Stimulated activated CD8-positive, alpha-beta memory T cell treated with anti-CD3 and anti-CD28 coated beads, Interleukin-4, amount 100 ng/mL, for 24 hours (primary cell): ENCODE results near the gene DENND4A.
"Not testable (repeated sequence)": the region's sequence is repeated elsewhere in the genome, so short reads cannot be mapped to it uniquely, and the experiment has no call there.

Source experiments
- DNase-seq: peaks from one replicate; pipeline ENCODE4 v3.0.0-alpha.2; 2020; ENCODE audit warnings: low read depth

Gene DENND4A

GRCh38 chr15:65789105-65789504 lies 3.0 kb downstream of the DENND4A start:
- DNase-seq, result no peak

GRCh38 chr15:65787260-65787659 lies 4.8 kb downstream of the DENND4A start:
- DNase-seq, result no peak

- DNase-seq, result no peak
Observed at GRCh38 chr15:65785151-65785550, 6.9 kb downstream of the DENND4A start.

GRCh38 chr15:65783872-65784271 lies 8.2 kb downstream of the DENND4A start:
- DNase-seq, result no peak

- no peak for DNase-seq
Observed at GRCh38 chr15:65782096-65782495, 10.0 kb downstream of the DENND4A start.

GRCh38 chr15:65778701-65779100 lies 13.4 kb downstream of the DENND4A start:
- DNase-seq, result not testable (repeated sequence)

- no peak for DNase-seq
Observed at GRCh38 chr15:65778269-65778668, 13.8 kb downstream of the DENND4A start.

GRCh38 chr15:65777843-65778242 lies 14.2 kb downstream of the DENND4A start:
- DNase-seq, result no peak

- DNase-seq, result no peak
Observed at GRCh38 chr15:65777053-65777452, 15.0 kb downstream of the DENND4A start.

GRCh38 chr15:65773386-65774111 lies 18.5 kb downstream of the DENND4A start:
- no peak for DNase-seq

GRCh38 chr15:65772930-65773329 lies 19.2 kb downstream of the DENND4A start:
- DNase-seq, result no peak

- DNase-seq, result no peak
Observed at GRCh38 chr15:65771870-65772269, 20.2 kb downstream of the DENND4A start.

GRCh38 chr15:65769482-65769881 lies 22.6 kb downstream of the DENND4A start:
- no peak for DNase-seq

GRCh38 chr15:65767895-65768294 lies 24.2 kb downstream of the DENND4A start:
- no peak for DNase-seq

GRCh38 chr15:65767264-65767595 lies 24.9 kb downstream of the DENND4A start:
- DNase-seq, result no peak

- no peak for DNase-seq
Observed at GRCh38 chr15:65766422-65767263, 25.4 kb downstream of the DENND4A start.

- DNase-seq, result no peak
Observed at GRCh38 chr15:65765106-65765505, 27.0 kb downstream of the DENND4A start.

GRCh38 chr15:65762914-65763787 lies 28.9 kb downstream of the DENND4A start:
- no peak for DNase-seq

- no peak for DNase-seq
Observed at GRCh38 chr15:65762399-65762798, 29.7 kb downstream of the DENND4A start.

GRCh38 chr15:65761210-65761926 lies 30.7 kb downstream of the DENND4A start:
- DNase-seq, result no peak

- no peak for DNase-seq
Observed at GRCh38 chr15:65759441-65759840, 32.7 kb downstream of the DENND4A start.

GRCh38 chr15:65758242-65758641 lies 33.9 kb downstream of the DENND4A start:
- no peak for DNase-seq
